AG08396 (cell line): Measurements from ENCODE around the gene CCDC178.

Source experiments
- DNase-seq: peaks from one replicate; pipeline ENCODE4 v3.0.0; 2012; ENCODE audit warnings: low spot score, mixed read lengths

Gene CCDC178

DNA sequence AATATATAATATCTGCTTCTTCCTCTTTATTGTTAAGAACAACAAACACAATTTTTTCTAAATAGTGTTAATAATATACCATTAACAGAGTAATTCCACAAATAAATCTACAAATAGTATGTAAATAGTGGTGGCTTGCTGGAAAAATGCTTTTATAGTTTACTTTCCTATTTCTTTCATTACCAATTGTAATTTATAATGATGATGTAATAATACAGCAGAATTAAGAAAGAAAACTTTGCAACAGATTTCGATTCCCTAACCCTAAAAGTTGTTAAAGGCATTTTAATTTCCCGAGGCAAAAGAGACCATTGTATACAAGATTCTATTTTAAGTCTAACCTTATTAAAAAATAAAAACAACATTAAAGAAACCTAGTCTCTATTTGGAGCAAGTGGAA, 307.9 kb downstream of the CCDC178 start:
- no peak for DNase-seq

DNA sequence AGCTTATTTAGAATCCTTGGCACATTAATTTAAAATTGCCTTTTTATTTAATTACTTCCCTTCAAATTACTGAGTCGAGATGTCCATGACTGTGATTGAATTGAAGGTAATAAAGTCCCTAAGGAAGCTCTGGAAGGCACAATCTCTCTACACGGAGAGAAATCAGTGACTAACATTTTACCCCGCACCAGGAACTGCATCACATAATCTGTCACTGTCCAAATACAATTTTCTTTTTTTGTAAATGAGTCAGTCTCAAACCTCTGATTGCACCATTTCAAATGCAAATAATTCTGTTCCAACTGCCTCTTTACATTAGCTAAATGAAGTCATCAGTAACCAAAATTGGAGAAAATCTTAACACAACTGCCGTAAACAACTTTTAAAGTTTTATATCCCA, 311.9 kb downstream of the CCDC178 start:
- no peak for DNase-seq

- no peak for DNase-seq
Observed at GRCh38 chr18:33123862-33124518, 316.5 kb downstream of the CCDC178 start.

GRCh38 chr18:33116376-33116775, 324.1 kb downstream of the CCDC178 start:
- no peak for DNase-seq

GRCh38 chr18:33115917-33116316, 324.6 kb downstream of the CCDC178 start:
- DNase-seq, result no peak

DNA sequence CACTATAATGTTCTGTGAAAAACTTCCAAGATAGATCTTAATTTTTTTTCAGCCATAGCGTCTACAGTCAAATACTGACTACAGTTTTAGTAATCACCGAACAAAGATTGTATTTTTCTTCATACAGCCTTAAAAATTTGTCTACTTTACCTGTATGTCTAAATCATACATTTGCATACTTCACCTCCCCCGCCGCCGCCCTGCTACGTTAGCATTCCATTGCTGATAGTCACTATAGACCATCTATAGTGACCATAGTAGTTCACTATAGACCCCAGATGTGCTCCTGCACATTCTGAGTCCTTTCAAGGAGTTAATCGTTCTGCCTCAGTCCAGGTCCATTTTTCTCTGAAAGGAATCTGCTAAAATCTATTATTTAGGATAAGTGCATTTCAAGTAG, 325.0 kb downstream of the CCDC178 start:
- no peak for DNase-seq

GRCh38 chr18:33114749-33115148, 325.8 kb downstream of the CCDC178 start:
- no peak for DNase-seq

DNA sequence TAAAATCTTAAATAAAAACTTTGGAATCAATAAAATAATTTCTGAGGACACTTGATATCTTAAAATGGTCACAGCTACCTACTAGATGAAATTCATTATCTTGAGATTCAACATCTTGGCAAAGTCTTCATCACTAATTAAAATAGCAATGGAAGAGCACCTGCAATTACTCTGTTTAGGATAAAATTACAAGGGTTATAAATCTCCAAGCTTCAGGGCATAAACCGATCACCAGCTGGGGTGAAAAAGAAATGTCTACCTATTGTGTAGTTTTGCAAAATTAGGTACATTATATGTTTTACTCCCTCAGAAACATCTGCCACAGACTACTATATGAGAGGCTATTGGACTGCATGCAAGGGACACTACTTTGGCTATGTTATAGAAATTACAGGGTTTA, 327.1 kb downstream of the CCDC178 start:
- DNase-seq, result no peak

GRCh38 chr18:33107511-33107910, 333.0 kb downstream of the CCDC178 start:
- no peak for DNase-seq

DNA sequence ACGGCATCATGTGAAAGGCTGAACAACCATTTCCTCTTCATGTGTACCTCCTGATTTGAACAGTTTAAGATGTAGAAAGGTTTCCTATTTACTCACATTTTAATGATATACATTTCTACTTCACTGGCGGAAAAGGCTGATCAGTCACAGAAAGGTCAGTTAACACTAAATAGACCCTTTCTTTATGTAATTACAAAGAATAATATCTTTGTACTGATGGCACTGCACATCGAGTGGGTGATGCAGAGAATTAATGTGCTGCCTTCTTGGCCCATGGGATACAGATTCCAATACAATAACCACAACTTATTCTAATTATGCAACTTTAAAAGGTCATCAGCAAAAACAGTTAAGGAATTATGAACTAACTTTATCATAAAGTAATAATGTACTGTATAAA, 339.2 kb downstream of the CCDC178 start:
- no peak for DNase-seq

GRCh38 chr18:33099626-33100025, 340.9 kb downstream of the CCDC178 start:
- DNase-seq, result no peak

GRCh38 chr18:33097126-33097525, 343.4 kb downstream of the CCDC178 start:
- no peak for DNase-seq

DNA sequence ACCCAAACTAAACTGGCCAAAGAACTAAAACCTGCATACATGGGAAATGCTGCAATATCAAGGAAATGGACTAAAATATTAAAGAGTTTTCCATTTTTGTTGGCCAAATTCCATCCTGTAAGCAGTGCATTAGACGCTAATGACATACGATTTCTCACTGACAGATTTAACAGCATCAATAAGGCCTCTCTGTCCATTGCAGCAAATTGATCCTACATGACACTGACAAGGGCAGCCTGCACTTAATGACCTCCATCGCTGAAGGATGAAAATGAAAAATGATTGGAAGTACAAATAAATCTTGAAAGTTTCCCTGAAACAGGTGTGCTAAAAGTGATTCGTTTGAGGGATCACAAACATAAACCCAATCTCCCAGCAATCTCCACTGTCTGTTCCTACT, 350.1 kb downstream of the CCDC178 start:
- DNase-seq, result no peak

- DNase-seq, result no peak
Observed at GRCh38 chr18:33076601-33077000, 363.9 kb downstream of the CCDC178 start.

GRCh38 chr18:33074125-33074524, 366.4 kb downstream of the CCDC178 start:
- no peak for DNase-seq

DNA sequence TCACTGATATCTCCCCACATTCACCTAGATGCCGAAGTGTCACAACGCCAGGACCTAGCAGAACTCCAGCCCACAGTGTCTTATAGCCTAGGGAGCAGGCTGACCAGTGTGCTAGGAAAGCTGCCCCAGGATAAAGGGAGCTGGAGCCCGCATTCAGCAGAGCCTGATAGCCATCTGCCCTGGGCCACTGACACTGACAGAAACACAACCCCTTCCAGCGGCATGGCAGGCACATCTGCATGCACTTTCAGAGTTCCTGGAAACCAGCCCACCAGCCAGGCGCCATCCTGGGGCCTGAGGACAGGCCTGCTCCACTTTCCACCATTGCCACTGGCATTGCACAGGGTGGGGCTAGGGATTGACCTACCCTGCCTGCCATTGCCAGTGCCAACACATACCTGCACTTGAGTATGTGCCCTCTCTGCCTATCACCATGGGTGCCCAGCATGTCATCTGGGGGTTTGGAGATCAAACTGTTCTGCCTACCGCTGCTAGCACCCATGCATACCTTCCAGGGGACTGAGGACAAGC, 377.6 kb downstream of the CCDC178 start:
- DNase-seq, result no peak

DNA sequence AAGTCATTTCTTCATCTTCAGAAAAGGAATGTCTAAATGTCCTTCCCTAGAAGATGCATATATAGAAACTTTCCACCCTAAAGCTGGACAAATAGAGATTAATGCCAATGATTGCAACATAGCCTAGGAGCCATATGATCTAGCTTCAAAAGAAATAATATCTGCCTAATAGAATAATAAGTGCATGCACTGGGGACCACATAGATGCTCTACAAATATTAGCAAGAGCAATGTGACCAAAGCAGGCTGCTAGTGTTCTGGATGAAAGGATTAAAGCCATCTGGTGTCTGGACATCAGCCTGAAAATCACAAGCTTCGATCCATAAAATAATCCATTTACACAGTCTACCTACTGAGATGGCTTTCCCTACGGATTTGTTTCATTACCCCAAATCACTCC, 387.6 kb downstream of the CCDC178 start:
- no peak for DNase-seq

DNA sequence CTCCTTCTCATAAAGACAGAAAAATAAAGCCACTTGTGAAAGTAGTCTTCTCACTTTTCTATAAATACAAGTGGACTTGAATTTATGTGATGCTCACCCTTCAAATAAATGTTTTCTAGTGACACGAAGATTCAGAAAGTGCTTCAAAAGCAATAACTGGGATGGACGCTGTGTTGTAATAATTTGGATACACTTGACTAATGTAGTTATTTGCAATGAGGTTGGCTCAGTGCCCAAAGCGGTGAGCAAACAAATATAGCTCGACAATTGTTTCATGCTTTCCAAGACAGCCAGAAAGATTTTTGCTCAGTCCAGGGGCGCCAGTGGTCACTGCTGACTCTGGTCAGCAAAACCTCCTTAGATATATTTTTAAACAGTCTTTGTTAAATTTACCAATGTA, 389.1 kb downstream of the CCDC178 start:
- DNase-seq, result no peak

DNA sequence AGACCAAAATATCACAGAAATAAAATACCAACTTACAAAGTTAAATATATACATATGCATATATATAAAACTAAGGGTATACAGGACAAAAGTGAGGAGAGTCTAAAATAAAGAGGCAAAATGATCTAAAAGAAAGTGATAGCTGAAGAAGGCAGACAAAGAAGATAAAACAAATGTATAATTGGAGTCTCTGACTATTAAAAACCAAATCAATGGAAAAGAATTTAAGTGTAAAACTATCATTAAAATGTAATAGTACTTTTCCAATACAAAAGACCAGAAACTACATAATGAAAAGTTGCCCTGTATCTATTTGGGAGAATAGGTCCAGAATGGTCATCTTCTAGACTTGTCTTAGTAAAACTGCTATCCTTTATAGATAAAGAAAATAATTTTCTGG, 400.3 kb downstream of the CCDC178 start:
- no peak for DNase-seq

- no peak for DNase-seq
Observed at GRCh38 chr18:33034945-33035344, 405.6 kb downstream of the CCDC178 start.

DNA sequence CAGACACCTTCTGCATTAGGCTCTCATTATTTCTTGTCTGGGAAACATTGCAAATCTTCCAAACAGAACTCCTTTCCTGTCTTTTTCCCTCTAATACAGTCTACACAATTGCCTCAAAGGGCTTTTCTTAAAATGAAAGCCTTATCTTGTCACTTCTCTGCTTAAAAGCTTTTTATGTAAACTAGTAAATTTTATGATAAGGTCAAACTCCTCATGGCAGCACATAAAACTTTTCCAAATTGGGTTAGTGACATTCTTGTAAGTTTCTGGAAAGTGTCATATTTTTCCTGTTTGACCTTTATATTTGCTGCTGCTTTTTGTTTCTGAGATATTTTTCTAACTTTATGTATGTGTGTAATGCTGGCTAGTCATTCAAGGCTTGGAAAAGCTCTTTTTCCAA, 406.3 kb downstream of the CCDC178 start:
- no peak for DNase-seq

DNA sequence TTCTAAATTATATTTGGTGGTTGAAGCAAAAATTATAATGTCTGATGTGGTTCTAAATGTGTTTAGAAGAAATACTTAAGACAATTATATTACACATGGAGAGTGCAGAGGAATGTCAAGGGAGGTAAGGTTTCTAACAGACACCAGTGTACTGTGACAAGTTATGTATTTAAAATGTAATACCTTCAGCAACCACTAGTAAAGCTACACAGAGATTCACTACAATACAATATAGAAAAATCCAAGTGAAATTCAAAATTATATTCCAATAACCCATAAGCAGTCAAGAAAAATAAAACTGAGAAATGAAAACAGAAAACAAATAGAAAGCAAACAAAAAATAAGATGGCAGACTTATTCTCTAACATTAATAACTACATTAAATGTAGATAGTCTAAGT, 418.2 kb downstream of the CCDC178 start:
- DNase-seq, result no peak

DNA sequence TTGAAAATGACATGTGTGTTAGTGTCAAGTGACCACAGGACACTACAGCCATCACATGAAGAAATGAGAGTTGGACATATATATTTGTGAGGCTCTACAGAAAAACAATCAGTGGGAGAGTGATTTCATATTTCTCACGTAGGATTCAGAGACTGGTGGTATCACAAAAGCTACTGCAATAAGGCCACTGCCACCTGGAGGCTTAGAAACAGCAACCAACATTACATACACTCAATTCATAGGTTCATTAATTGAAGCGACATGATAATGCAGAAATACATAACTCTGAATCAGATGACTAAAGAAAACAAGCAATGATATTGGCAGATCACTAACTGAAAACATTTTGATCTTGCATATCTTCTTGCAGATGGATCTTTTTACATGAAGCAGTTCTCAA, 419.6 kb downstream of the CCDC178 start:
- no peak for DNase-seq

- DNase-seq, result no peak
Observed at GRCh38 chr18:33014060-33014796, 426.3 kb downstream of the CCDC178 start.
